Measurements from ENCODE around the gene JAKMIP3.

Gene JAKMIP3

GRCh38 chr10:132100556-132101349 is 35.0 kb downstream of the JAKMIP3 start:
- no peak for DNase-seq (ENCODE audit: low read depth)
- no peak for TF ChIP-seq CTCF (conservative IDR thresholded peaks at IDR 0.05; ENCODE audit: control insufficient read depth, insufficient read depth, low read depth, low read length)
- H3K4me3 ChIP-seq (ENCODE audit: control insufficient read depth, low read depth, low read length): no peak overlapping the region

GRCh38 chr10:132101529-132101928 is 35.8 kb downstream of the JAKMIP3 start:
- no peak for DNase-seq (ENCODE audit: low read depth)
- no peak for TF ChIP-seq CTCF (conservative IDR thresholded peaks at IDR 0.05; ENCODE audit: control insufficient read depth, insufficient read depth, low read depth, low read length)
- no peak overlapping the region for H3K4me3 ChIP-seq (ENCODE audit: control insufficient read depth, low read depth, low read length)

- no peak for DNase-seq (ENCODE audit: low read depth)
- no peak overlapping the region for H3K4me3 ChIP-seq (ENCODE audit: control insufficient read depth, low read depth, low read length)
- TF ChIP-seq CTCF (conservative IDR thresholded peaks at IDR 0.05; ENCODE audit: control insufficient read depth, insufficient read depth, low read depth, low read length): no peak
Observed at GRCh38 chr10:132102071-132102716, 36.4 kb downstream of the JAKMIP3 start.

- no peak overlapping the region for H3K4me3 ChIP-seq (ENCODE audit: control insufficient read depth, low read depth, low read length)
- no peak for DNase-seq (ENCODE audit: low read depth)
- no peak for TF ChIP-seq CTCF (conservative IDR thresholded peaks at IDR 0.05; ENCODE audit: control insufficient read depth, insufficient read depth, low read depth, low read length)
Observed at GRCh38 chr10:132102717-132103110, 37.0 kb downstream of the JAKMIP3 start.

- no peak overlapping the region for H3K4me3 ChIP-seq (ENCODE audit: control insufficient read depth, low read depth, low read length)
- no peak for TF ChIP-seq CTCF (conservative IDR thresholded peaks at IDR 0.05; ENCODE audit: control insufficient read depth, insufficient read depth, low read depth, low read length)
- no peak for DNase-seq (ENCODE audit: low read depth)
Observed at GRCh38 chr10:132103116-132103910, 37.6 kb downstream of the JAKMIP3 start.

GRCh38 chr10:132104062-132104461 is 38.3 kb downstream of the JAKMIP3 start:
- no peak overlapping the region for H3K4me3 ChIP-seq (ENCODE audit: control insufficient read depth, low read depth, low read length)
- DNase-seq (ENCODE audit: low read depth): no peak
- TF ChIP-seq CTCF (conservative IDR thresholded peaks at IDR 0.05; ENCODE audit: control insufficient read depth, insufficient read depth, low read depth, low read length): no peak

All from fibroblast of mammary gland (primary cell).